ENCODE data around the gene TRPV3. TPM values are rescaled to one million over a fixed set of nuclear protein-coding genes. Genes with fewer than 3 reads are reported as not detected.

TRPV3 gene
- total and polyA plus RNA-seq, 2 of the 13 experiments (the other 11 are each of a cell fraction or from before 2014, with no cell fraction given), result 0.90 to 1.0 TPM

- BruUV-seq (replicated peaks), result no TSS peak
- TF ChIP-seq ZNF207 (IDR thresholded peaks at IDR 0.05; ENCODE audit: borderline replicate concordance) (no peak), CHD4 (IDR thresholded peaks at IDR 0.05; ENCODE audit: borderline replicate concordance, low read length) (no peak), NAIF1 (CRISPR knock-in tag; IDR thresholded peaks at IDR 0.05; ENCODE audit: borderline replicate concordance) (no peak), PRDM15 (CRISPR knock-in tag; IDR thresholded peaks at IDR 0.05) (no peak), ZBTB38 (CRISPR knock-in tag; IDR thresholded peaks at IDR 0.05) (no peak), KLF6 (CRISPR knock-in tag; IDR thresholded peaks at IDR 0.05) (no peak), YEATS4 (CRISPR knock-in tag; IDR thresholded peaks at IDR 0.05; ENCODE audit: borderline replicate concordance) (no peak), HNF4G (IDR thresholded peaks at IDR 0.05; ENCODE audit: borderline replicate concordance, low read depth, low read length) (no peak), HNF4G (CRISPR knock-in tag; IDR thresholded peaks at IDR 0.05; ENCODE audit: borderline replicate concordance, low read depth) (no peak), ZNF564 (CRISPR knock-in tag; IDR thresholded peaks at IDR 0.05) (no peak), ZNF639 (CRISPR knock-in tag; conservative IDR thresholded peaks at IDR 0.05) (no peak), IKZF4 (CRISPR knock-in tag; IDR thresholded peaks at IDR 0.05; ENCODE audit: borderline replicate concordance, low read depth, not compliant biosample characterization) (no peak)
- TF ChIP-seq, protein P1, sequence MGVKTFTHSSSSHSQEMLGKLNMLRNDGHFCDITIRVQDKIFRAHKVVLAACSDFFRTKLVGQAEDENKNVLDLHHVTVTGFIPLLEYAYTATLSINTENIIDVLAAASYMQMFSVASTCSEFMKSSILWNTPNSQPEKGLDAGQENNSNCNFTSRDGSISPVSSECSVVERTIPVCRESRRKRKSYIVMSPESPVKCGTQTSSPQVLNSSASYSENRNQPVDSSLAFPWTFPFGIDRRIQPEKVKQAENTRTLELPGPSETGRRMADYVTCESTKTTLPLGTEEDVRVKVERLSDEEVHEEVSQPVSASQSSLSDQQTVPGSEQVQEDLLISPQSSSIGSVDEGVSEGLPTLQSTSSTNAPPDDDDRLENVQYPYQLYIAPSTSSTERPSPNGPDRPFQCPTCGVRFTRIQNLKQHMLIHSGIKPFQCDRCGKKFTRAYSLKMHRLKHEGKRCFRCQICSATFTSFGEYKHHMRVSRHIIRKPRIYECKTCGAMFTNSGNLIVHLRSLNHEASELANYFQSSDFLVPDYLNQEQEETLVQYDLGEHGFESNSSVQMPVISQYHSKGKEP (CRISPR knock-in tag; IDR thresholded peaks at IDR 0.05), result no peak
Observed at GRCh38 chr17:3503285-3503684, 54.3 kb downstream of the TRPV3 start.

More at GRCh38 chr17:3503285-3503684, 54.3 kb downstream of the TRPV3 start:
- Histone ChIP-seq H3K4me1 (ENCODE audit: insufficient read depth, low read length) (no peaks in the 10 kb centered on the region), H3K79me2 (ENCODE audit: insufficient read depth, low read length) (no peaks in the 10 kb centered on the region), H4K20me1 (ENCODE audit: insufficient read depth, low read length) (no peaks in the 10 kb centered on the region), H3K27ac (ENCODE audit: extremely low read length, insufficient read depth, low read length) (no peak overlapping the region), H3K4me3 (replicated peaks in 1 of 3; ENCODE audit: insufficient read depth in 1 of 3, low read depth in 2 of 3, low read length in 3 of 3) (no peak overlapping the region), H3K9ac (ENCODE audit: insufficient read depth, low read depth, low read length) (no peak overlapping the region), H2AFZ (ENCODE audit: low read length) (no peak overlapping the region), H3K36me3 (replicated peaks in 1 of 2; ENCODE audit: control insufficient read depth in 1 of 2, insufficient read depth in 2 of 2, low read length in 2 of 2) (no peaks in the 10 kb centered on the region), H3K27me3 (ENCODE audit: control insufficient read depth in 1 of 2, insufficient read depth in 2 of 2, low read length in 2 of 2) (no peaks in the 10 kb centered on the region), H3K9me3 (ENCODE audit: low read length) (no peaks in the 10 kb centered on the region), H3K4me2 (ENCODE audit: low read depth, low read length) (no peak overlapping the region)
- intact Hi-C loops (cut with micrococcal nuclease; ENCODE audit: unreplicated experiment), result no loop called here
- in situ Hi-C loops (cut with HindIII; ENCODE audit: extremely low pct_ligation_motif_present, low pct_unique_long_range_greater_than_20kb), result no loop called here
- FAIRE-seq (no peak), DNase-seq (ENCODE audit: low spot score) (no peak), ATAC-seq (no peak)
- WGBS (ENCODE audit: low lambda C conversion rate), result 2% methylated on average over 1 of the region's 1 CpG
- POLR2A ChIA-PET, result no interaction called here
- CTCF ChIA-PET (ENCODE audit: low intra/inter-chr PET ratio, low total read pairs), result no interaction called here
